ENCODE results near the gene FBN2. TPM values are rescaled to one million over a fixed set of nuclear protein-coding genes. Genes with fewer than 3 reads are reported as not detected.

FBN2 gene
- total and polyA plus RNA-seq, 7 experiments from 2014 or later, result 0.07 to 6.8 (median 0.58) TPM; not detected in 2

DNA sequence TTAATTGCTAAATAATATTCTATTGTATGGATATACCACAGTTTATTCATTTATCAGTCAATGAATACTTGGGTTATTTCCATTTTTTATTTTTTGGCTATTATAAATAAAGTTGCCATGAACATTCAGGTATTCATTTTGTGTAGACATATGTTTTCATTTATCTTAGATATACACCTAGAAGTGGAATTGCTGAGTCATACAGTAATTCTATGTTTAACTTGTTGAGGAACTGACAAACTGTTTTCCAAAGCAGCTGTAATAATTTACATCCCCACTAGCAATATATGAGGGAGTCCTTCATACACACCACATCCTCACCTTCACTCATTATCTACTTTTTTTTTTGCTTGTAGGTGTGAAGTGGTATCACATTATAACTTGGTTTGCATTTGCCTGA is 123.6 kb downstream of the FBN2 start:
- Histone ChIP-seq H3K4me1 (ENCODE audit: control insufficient read depth in 2 of 2, insufficient read depth in 2 of 2, low read length in 2 of 2) (no peaks in the 10 kb centered on the region), H3K36me3 (ENCODE audit: control insufficient read depth in 2 of 3, insufficient read depth in 3 of 3, low read length in 3 of 3) (no peaks in the 10 kb centered on the region), H3K27ac (ENCODE audit: low read depth, low read length) (no peak overlapping the region), H3K9me3 (ENCODE audit: control insufficient read depth in 2 of 3, low read length in 3 of 3) (no peaks in the 10 kb centered on the region), H3K4me3 (ENCODE audit: low read length) (no peak overlapping the region), H3K27me3 (ENCODE audit: control insufficient read depth in 2 of 2, insufficient read depth in 2 of 2, low read length in 2 of 2) (no peaks in the 10 kb centered on the region)
- Mint-ChIP-seq H3K27me3 (no peaks in the 10 kb centered on the region), H3K4me1 (no peaks in the 10 kb centered on the region), H3K4me3 (no peak overlapping the region), H3K27ac (no peak overlapping the region), H3K36me3 (peaks cover 0 to 3% (median 0%) of the 10 kb centered on the region in 5 donors), H3K9me3 (peaks cover 0 to 17% (median 7%) of the 10 kb centered on the region in 11 donors)
- POLR2A ChIA-PET, result no interaction called here
- intact Hi-C loops (cut with micrococcal nuclease), result no loop called here
- no peak for DNase-seq
- no peak for ATAC-seq
- CTCF ChIA-PET, result no interaction called here

DNA sequence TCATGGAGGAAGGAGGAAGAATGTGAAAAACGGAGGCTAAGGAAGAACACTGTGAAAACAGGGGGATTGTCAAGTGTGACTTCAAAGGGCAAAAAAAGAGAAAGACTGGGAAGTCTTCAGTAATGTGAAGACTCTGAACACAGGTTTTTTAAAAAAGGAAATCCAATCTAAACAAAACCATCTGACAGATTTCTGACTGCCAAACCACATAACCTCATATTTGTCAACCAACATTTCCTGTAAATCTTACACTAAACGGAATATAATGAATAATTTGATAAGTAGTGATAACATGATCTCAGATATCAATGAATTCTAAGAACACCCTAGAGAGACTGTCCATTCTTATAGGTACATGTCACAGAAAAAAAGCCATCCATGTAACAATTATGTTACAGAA is 124.7 kb downstream of the FBN2 start:
- Histone ChIP-seq H3K27me3 (ENCODE audit: control insufficient read depth in 2 of 2, insufficient read depth in 2 of 2, low read length in 2 of 2) (no peaks in the 10 kb centered on the region), H3K9me3 (ENCODE audit: control insufficient read depth in 2 of 3, low read length in 3 of 3) (no peaks in the 10 kb centered on the region), H3K4me1 (ENCODE audit: control insufficient read depth in 2 of 2, insufficient read depth in 2 of 2, low read length in 2 of 2) (no peaks in the 10 kb centered on the region), H3K27ac (ENCODE audit: low read depth, low read length) (no peak overlapping the region), H3K4me3 (ENCODE audit: low read length) (no peak overlapping the region), H3K36me3 (ENCODE audit: control insufficient read depth in 2 of 3, insufficient read depth in 3 of 3, low read length in 3 of 3) (no peaks in the 10 kb centered on the region)
- POLR2A ChIA-PET, result no interaction called here
- no peak overlapping the region for H3K4me3 Mint-ChIP-seq
- CTCF ChIA-PET, result no interaction called here
- peaks cover 0 to 17% (median 5%) of the 10 kb centered on the region in 11 donors for H3K9me3 Mint-ChIP-seq
- H3K4me1 Mint-ChIP-seq, result no peaks in the 10 kb centered on the region
- intact Hi-C loops (cut with micrococcal nuclease), result no loop called here
- no peak overlapping the region for H3K27ac Mint-ChIP-seq
- no peaks in the 10 kb centered on the region for H3K27me3 Mint-ChIP-seq
- DNase-seq (no peak), ATAC-seq (no peak)
- H3K36me3 Mint-ChIP-seq, result peaks cover 0 to 3% (median 0%) of the 10 kb centered on the region in 5 donors

DNA sequence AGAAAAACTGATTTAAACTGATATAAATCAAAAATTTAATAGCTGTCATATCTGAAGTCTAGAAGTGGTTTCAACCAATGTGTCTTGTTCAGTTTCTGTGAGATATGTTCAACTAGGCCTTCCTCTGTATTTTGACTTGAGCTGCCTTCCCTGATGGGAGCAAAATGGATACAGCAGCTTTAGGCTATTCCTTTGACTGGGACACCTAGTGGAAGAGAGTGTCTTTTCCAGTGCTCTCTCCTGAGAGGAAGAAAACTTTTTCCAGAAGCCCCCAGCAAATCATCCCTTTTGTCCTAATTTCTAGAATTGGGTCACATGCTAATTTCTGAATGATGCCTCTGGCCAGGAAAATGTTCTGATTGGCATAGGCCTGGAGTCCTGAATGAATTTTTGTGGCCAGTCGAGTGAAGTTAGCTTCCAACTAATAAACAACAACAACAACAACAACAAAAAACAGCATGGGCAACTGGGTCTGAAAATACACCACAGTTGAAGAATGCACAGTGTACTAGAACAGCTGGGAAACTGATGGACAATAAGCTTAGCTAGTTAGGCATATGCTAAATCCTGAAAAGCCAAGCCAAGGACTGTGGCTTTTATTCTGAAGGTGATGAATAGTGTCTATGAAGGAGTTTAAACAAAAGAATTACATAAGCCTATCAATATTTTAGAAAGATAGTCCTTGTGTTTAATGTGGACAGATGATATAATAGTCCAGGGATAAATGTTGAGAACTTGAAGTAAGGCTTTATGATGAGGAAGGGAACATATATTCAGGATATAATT is 125.7 kb downstream of the FBN2 start:
- peaks cover 0 to 3% (median 0%) of the 10 kb centered on the region in 5 donors for H3K36me3 Mint-ChIP-seq
- Histone ChIP-seq H3K27ac (ENCODE audit: low read depth, low read length) (no peak overlapping the region), H3K4me1 (ENCODE audit: control insufficient read depth in 2 of 2, insufficient read depth in 2 of 2, low read length in 2 of 2) (no peaks in the 10 kb centered on the region), H3K36me3 (ENCODE audit: control insufficient read depth in 2 of 3, insufficient read depth in 3 of 3, low read length in 3 of 3) (no peaks in the 10 kb centered on the region), H3K4me3 (ENCODE audit: low read length) (no peak overlapping the region), H3K9me3 (ENCODE audit: control insufficient read depth in 2 of 3, low read length in 3 of 3) (peaks cover 0 to 3% (median 0%) of the 10 kb centered on the region in 3 experiments), H3K27me3 (ENCODE audit: control insufficient read depth in 2 of 2, insufficient read depth in 2 of 2, low read length in 2 of 2) (no peaks in the 10 kb centered on the region)
- no peaks in the 10 kb centered on the region for H3K27me3 Mint-ChIP-seq
- H3K4me3 Mint-ChIP-seq, result no peak overlapping the region
- ChIA-PET POLR2A (no interaction called here), CTCF (no interaction called here)
- intact Hi-C loops (cut with micrococcal nuclease), result no loop called here
- peaks cover 0 to 12% (median 5%) of the 10 kb centered on the region in 11 donors for H3K9me3 Mint-ChIP-seq
- no peak for DNase-seq
- no peak for ATAC-seq
- H3K4me1 Mint-ChIP-seq, result no peaks in the 10 kb centered on the region
- no peak overlapping the region for H3K27ac Mint-ChIP-seq

DNA sequence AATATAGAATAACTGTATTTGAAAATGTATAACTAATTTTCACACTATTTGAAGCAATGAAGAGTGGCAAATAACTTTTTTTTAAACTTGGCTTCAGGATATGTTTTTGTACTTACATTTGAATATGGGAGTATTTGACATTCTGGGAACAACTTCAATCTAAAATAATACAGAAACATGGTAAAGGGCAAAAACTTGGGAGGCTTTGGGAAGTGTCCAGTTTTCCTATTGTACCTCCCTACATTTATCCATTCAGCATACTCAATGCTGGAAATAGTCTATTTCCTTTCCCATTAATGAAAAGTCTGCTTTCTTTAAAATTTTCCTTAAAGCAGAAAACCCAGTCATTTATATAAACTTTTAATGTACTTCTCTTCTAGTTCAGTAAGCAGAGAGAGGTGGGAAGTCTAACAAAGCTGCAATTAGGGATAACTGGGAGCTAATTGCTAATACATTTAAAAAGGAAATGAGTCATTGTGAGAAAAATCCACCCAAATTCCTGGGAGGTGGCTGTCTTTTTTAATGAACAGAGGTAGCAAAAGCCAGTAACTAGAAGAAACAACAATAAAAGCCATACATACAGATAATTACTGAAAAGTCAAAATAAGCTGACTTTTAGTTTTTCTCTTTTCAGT is 128.8 kb downstream of the FBN2 start:
- peaks cover 0 to 3% (median 0%) of the 10 kb centered on the region in 3 experiments for H3K9me3 ChIP-seq (ENCODE audit: control insufficient read depth in 2 of 3, low read length in 3 of 3)
- Mint-ChIP-seq H3K9me3 (peaks cover 0 to 8% (median 4%) of the 10 kb centered on the region in 11 donors), H3K36me3 (peaks cover 0 to 3% (median 0%) of the 10 kb centered on the region in 5 donors), H3K27ac (no peak overlapping the region), H3K27me3 (peaks cover 0 to 5% (median 0%) of the 10 kb centered on the region in 5 donors), H3K4me3 (no peak overlapping the region), H3K4me1 (no peaks in the 10 kb centered on the region)
- no peaks in the 10 kb centered on the region for H3K36me3 ChIP-seq (ENCODE audit: control insufficient read depth in 2 of 3, insufficient read depth in 3 of 3, low read length in 3 of 3)
- ATAC-seq (no peak), DNase-seq (no peak)
- H3K4me3 ChIP-seq (ENCODE audit: low read length), result no peak overlapping the region
- intact Hi-C loops (cut with micrococcal nuclease), result no loop called here
- no peaks in the 10 kb centered on the region for H3K4me1 ChIP-seq (ENCODE audit: control insufficient read depth in 2 of 2, insufficient read depth in 2 of 2, low read length in 2 of 2)
- ChIA-PET POLR2A (no interaction called here), CTCF (no interaction called here)
- H3K27me3 ChIP-seq (ENCODE audit: control insufficient read depth in 2 of 2, insufficient read depth in 2 of 2, low read length in 2 of 2), result no peaks in the 10 kb centered on the region
- no peak overlapping the region for H3K27ac ChIP-seq (ENCODE audit: low read depth, low read length)

DNA sequence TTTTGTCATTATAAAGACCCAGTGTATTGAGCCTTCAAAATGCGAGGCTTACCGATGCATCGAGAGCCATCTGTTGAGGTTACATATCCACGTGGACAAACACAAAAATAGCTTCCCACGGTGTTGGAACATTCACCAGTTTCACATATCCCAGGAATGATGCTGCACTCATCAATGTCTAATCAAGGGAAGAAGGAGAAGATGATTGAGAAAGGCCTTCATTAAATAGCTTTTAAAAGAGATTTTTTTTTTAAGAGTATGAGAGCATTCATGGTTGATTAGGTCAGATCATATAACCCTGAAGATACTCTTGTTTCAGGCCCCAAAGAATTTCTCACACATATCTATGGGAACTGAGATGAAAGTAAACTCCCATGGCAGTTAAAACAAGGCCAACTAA is 129.4 kb downstream of the FBN2 start:
- Mint-ChIP-seq H3K4me3 (no peak overlapping the region), H3K4me1 (no peaks in the 10 kb centered on the region), H3K9me3 (peaks cover 0 to 8% (median 3%) of the 10 kb centered on the region in 11 donors), H3K27me3 (peaks cover 0 to 5% (median 0%) of the 10 kb centered on the region in 5 donors), H3K36me3 (peaks cover 0 to 3% (median 0%) of the 10 kb centered on the region in 5 donors), H3K27ac (no peak overlapping the region)
- ATAC-seq (no peak), DNase-seq (no peak)
- POLR2A ChIA-PET, result no interaction called here
- Histone ChIP-seq H3K27ac (ENCODE audit: low read depth, low read length) (no peak overlapping the region), H3K36me3 (ENCODE audit: control insufficient read depth in 2 of 3, insufficient read depth in 3 of 3, low read length in 3 of 3) (no peaks in the 10 kb centered on the region), H3K27me3 (ENCODE audit: control insufficient read depth in 2 of 2, insufficient read depth in 2 of 2, low read length in 2 of 2) (no peaks in the 10 kb centered on the region), H3K9me3 (ENCODE audit: control insufficient read depth in 2 of 3, low read length in 3 of 3) (peaks cover 0 to 3% (median 0%) of the 10 kb centered on the region in 3 experiments), H3K4me3 (ENCODE audit: low read length) (no peak overlapping the region), H3K4me1 (ENCODE audit: control insufficient read depth in 2 of 2, insufficient read depth in 2 of 2, low read length in 2 of 2) (no peaks in the 10 kb centered on the region)
- CTCF ChIA-PET, result no interaction called here
- intact Hi-C loops (cut with micrococcal nuclease), result no loop called here

DNA sequence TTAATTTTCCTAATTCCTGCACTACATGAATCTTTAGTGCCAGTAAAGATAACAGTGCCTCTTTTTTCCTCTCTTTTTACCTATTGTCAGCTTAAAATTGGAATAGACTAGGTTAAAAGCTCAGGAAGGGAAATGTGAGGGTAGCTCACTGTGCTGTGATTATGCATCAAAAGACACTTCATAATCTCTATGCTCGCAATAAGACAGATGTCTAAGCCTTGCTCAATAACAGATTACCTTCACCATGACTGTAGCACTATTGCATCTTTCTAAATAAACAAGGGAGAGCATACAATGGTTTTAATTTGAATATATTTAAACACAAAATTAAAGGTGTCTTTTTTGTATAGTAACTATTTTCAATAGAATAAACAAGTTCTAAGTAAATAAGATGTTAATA is 130.1 kb downstream of the FBN2 start:
- intact Hi-C loops (cut with micrococcal nuclease), result no loop called here
- Mint-ChIP-seq H3K36me3 (no peaks in the 10 kb centered on the region), H3K27me3 (peaks cover 0 to 5% (median 0%) of the 10 kb centered on the region in 5 donors), H3K9me3 (peaks cover 0 to 4% (median 1%) of the 10 kb centered on the region in 11 donors), H3K27ac (no peak overlapping the region), H3K4me3 (no peak overlapping the region), H3K4me1 (no peaks in the 10 kb centered on the region)
- no peak overlapping the region for H3K27ac ChIP-seq (ENCODE audit: low read depth, low read length)
- H3K27me3 ChIP-seq (ENCODE audit: control insufficient read depth in 2 of 2, insufficient read depth in 2 of 2, low read length in 2 of 2), result no peaks in the 10 kb centered on the region
- no peak for ATAC-seq
- POLR2A ChIA-PET, result no interaction called here
- H3K4me1 ChIP-seq (ENCODE audit: control insufficient read depth in 2 of 2, insufficient read depth in 2 of 2, low read length in 2 of 2), result no peaks in the 10 kb centered on the region
- CTCF ChIA-PET, result no interaction called here
- H3K36me3 ChIP-seq (ENCODE audit: control insufficient read depth in 2 of 3, insufficient read depth in 3 of 3, low read length in 3 of 3), result no peaks in the 10 kb centered on the region
- H3K9me3 ChIP-seq (ENCODE audit: control insufficient read depth in 2 of 3, low read length in 3 of 3), result peaks cover 0 to 3% (median 0%) of the 10 kb centered on the region in 3 experiments
- no peak overlapping the region for H3K4me3 ChIP-seq (ENCODE audit: low read length)
- DNase-seq, result no peak

DNA sequence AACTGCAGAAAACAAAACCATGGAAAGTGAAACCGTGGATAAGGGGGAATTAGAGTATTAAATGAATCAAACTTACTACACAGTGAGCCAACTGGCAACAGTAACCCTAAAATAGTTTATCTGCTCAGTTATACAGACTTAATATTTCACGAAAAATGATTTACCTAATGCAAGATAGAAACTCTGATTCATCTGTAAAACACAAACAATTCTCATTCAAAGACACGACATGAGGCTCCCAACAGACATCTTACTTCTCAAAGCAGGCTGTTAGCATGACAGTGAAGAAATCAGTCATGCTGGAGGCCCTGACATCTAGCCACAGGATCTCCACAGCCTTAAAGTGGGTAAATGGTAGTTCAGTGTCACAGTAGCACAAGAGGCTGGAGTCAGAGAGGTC is 131.2 kb downstream of the FBN2 start:
- Histone ChIP-seq H3K4me1 (ENCODE audit: control insufficient read depth in 2 of 2, insufficient read depth in 2 of 2, low read length in 2 of 2) (no peaks in the 10 kb centered on the region), H3K27me3 (ENCODE audit: control insufficient read depth in 2 of 2, insufficient read depth in 2 of 2, low read length in 2 of 2) (no peaks in the 10 kb centered on the region), H3K27ac (ENCODE audit: low read depth, low read length) (no peak overlapping the region), H3K9me3 (ENCODE audit: control insufficient read depth in 2 of 3, low read length in 3 of 3) (peaks cover 0 to 3% (median 0%) of the 10 kb centered on the region in 3 experiments), H3K36me3 (ENCODE audit: control insufficient read depth in 2 of 3, insufficient read depth in 3 of 3, low read length in 3 of 3) (no peaks in the 10 kb centered on the region), H3K4me3 (ENCODE audit: low read length) (no peak overlapping the region)
- H3K4me3 Mint-ChIP-seq, result no peak overlapping the region
- peaks cover 0 to 4% (median 0%) of the 10 kb centered on the region in 11 donors for H3K9me3 Mint-ChIP-seq
- no peaks in the 10 kb centered on the region for H3K4me1 Mint-ChIP-seq
- ChIA-PET POLR2A (no interaction called here), CTCF (no interaction called here)
- DNase-seq (no peak), ATAC-seq (no peak)
- intact Hi-C loops (cut with micrococcal nuclease), result no loop called here
- H3K27ac Mint-ChIP-seq, result no peak overlapping the region
- peaks cover 0 to 5% (median 0%) of the 10 kb centered on the region in 5 donors for H3K27me3 Mint-ChIP-seq
- H3K36me3 Mint-ChIP-seq, result no peaks in the 10 kb centered on the region

All from naive thymus-derived CD4-positive, alpha-beta T cell (primary cell).